Measurements from ENCODE around the gene MS4A1.

- TF ChIP-seq EZH2phosphoT487 (IDR thresholded peaks at IDR 0.05; ENCODE audit: insufficient read depth, low read depth) = no peak
- no peak for TF ChIP-seq EZH2 (IDR thresholded peaks at IDR 0.05; ENCODE audit: insufficient read depth, poor library complexity, severe bottlenecking)
Observed at GRCh38 chr11:60477035-60477445, 21.4 kb downstream of the MS4A1 start.

Data from GM23248 (cell line).